GM12892 (cell line): ENCODE results near the gene CPT1C.

ENCODE experiments used
- POLR2A ChIP-seq: IDR thresholded peaks from 2 replicates; pipeline ENCODE4 v1.6.1; 2011; ENCODE audit warnings: low read depth, low read length, control low read depth
- POLR2AphosphoS5 ChIP-seq: IDR thresholded peaks from 2 replicates; pipeline ENCODE4 v1.6.1; 2011; ENCODE audit warnings: low read depth, low read length, control low read depth
- TAF1 ChIP-seq: IDR thresholded peaks from 2 replicates; pipeline ENCODE4 v1.6.1; 2011; ENCODE audit warnings: low read depth, mild to moderate bottlenecking, control low read depth, low read length, borderline replicate concordance

GRCh38 chr19:49655570-49656455 is 35.1 kb upstream of the CPT1C start:
- TF ChIP-seq POLR2AphosphoS5 (no peak), POLR2A (no peak), TAF1 (no peak)
